Measurements from ENCODE around the gene PLCH1. TPM values are rescaled to one million over a fixed set of nuclear protein-coding genes. Genes with fewer than 3 reads are reported as not detected.

PLCH1 gene
- total RNA-seq, 1 experiment from 2014 or later = 8.9 TPM

DNA sequence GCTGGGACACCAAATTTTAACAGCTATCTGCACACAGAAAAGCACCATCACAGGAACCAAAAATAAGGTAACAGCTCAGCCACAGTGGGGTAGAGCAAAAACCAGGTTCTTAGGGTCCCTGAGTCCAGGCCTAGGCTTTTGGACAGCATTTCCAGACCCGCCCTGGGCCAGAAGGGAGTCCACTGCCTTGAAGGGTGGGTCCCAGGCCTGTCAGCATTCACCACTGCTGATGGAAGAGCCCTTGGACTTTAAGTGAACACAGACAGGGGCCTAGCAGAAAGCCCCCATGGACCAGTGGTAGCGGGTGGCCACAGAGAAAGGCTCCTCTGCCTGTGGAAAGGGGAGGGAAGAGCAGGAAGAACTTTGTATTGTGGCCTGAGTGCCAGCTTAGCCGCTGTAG is 56.4 kb downstream of the PLCH1 start:
- POLR2A ChIA-PET = interaction anchor here (0.6 kb wide), 1 partner anchor 429 kb away, joined by 4 read pairs; no protein-coding TSS in a partner anchor
- Mint-ChIP-seq H3K36me3 (no peaks in the 10 kb centered on the region), H3K27ac (no peak overlapping the region), H3K4me1 (peaks cover 11% of the 10 kb centered on the region; the same call in 1 of the 2 replicates), H3K4me3 (no peak overlapping the region), H3K9me3 (no peaks in the 10 kb centered on the region), H3K27me3 (ENCODE audit: low read depth) (no peaks in the 10 kb centered on the region)
- ATAC-seq (no peak), DNase-seq (ENCODE audit: low spot score) (no peak)
- TF ChIP-seq NR1H2 (CRISPR knock-in tag; IDR thresholded peaks at IDR 0.05) = no peak
- no peak for TF ChIP-seq SMAD3 (CRISPR knock-in tag; IDR thresholded peaks at IDR 0.05; ENCODE audit: borderline replicate concordance)
- no peak for TF ChIP-seq NFYB (CRISPR knock-in tag; conservative IDR thresholded peaks at IDR 0.05; ENCODE audit: low read depth)
- no peak for TF ChIP-seq OVOL2 (CRISPR knock-in tag; IDR thresholded peaks at IDR 0.05; ENCODE audit: borderline replicate concordance)
- no peak for TF ChIP-seq USF1 (CRISPR knock-in tag; IDR thresholded peaks at IDR 0.05)
- no peak for TF ChIP-seq JAZF1 (CRISPR knock-in tag; IDR thresholded peaks at IDR 0.05)
- TF ChIP-seq ZNF317 (CRISPR knock-in tag; IDR thresholded peaks at IDR 0.05; ENCODE audit: borderline replicate concordance, low read depth) = no peak
- TF ChIP-seq E2F4 (CRISPR knock-in tag; IDR thresholded peaks at IDR 0.05; ENCODE audit: borderline replicate concordance, low read depth) = no peak
- TF ChIP-seq, protein P1, sequence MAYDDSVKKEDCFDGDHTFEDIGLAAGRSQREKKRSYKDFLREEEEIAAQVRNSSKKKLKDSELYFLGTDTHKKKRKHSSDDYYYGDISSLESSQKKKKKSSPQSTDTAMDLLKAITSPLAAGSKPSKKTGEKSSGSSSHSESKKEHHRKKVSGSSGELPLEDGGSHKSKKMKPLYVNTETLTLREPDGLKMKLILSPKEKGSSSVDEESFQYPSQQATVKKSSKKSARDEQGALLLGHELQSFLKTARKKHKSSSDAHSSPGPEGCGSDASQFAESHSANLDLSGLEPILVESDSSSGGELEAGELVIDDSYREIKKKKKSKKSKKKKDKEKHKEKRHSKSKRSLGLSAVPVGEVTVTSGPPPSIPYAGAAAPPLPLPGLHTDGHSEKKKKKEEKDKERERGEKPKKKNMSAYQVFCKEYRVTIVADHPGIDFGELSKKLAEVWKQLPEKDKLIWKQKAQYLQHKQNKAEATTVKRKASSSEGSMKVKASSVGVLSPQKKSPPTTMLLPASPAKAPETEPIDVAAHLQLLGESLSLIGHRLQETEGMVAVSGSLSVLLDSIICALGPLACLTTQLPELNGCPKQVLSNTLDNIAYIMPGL (CRISPR knock-in tag; IDR thresholded peaks at IDR 0.05) = no peak
- TF ChIP-seq HMGA2 (CRISPR knock-in tag; IDR thresholded peaks at IDR 0.05) = no peak
- TF ChIP-seq ZNF425 (CRISPR knock-in tag; conservative IDR thresholded peaks at IDR 0.05) = no peak
- no peak for TF ChIP-seq ARID4B (CRISPR knock-in tag; IDR thresholded peaks at IDR 0.05; ENCODE audit: borderline replicate concordance)
- no peak for TF ChIP-seq CBFB (CRISPR knock-in tag; IDR thresholded peaks at IDR 0.05; ENCODE audit: low read depth)
- TF ChIP-seq ZNF138 (CRISPR knock-in tag; conservative IDR thresholded peaks at IDR 0.05) = no peak
- TF ChIP-seq, protein P2, sequence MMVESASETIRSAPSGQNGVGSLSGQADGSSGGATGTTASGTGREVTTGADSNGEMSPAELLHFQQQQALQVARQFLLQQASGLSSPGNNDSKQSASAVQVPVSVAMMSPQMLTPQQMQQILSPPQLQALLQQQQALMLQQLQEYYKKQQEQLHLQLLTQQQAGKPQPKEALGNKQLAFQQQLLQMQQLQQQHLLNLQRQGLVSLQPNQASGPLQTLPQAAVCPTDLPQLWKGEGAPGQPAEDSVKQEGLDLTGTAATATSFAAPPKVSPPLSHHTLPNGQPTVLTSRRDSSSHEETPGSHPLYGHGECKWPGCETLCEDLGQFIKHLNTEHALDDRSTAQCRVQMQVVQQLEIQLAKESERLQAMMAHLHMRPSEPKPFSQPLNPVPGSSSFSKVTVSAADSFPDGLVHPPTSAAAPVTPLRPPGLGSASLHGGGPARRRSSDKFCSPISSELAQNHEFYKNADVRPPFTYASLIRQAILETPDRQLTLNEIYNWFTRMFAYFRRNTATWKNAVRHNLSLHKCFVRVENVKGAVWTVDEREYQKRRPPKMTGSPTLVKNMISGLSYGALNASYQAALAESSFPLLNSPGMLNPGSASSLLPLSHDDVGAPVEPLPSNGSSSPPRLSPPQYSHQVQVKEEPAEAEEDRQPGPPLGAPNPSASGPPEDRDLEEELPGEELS (CRISPR knock-in tag; IDR thresholded peaks at IDR 0.05) = no peak
- CTCF ChIA-PET = interaction anchor here (1.1 kb wide), 1 partner anchor 14 kb away, joined by 3 read pairs; no protein-coding TSS in a partner anchor
